Measurements from ENCODE around the gene SEC24D.
A peak's percentile ranks its signal among the peaks of the same experiment; 100 is the strongest.

The SEC24D gene

DNA sequence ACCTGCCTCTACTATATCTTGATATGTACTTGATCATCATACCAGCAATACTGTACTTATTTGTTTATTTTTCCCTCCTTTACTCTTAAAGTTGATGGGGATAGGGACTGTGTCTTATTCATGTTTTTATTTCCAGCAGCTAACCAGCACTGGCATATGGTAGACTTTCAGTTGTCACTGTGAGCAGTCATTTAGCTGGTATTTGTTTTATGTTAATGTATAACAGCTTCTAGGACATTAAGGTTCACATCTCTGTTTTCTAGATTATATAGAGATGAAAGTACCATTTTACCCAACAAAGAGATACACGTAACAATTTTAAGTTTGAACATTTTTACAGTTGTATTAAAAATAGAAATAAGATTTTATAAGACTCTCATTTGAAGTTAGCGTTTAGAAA lies 132.8 kb downstream of the SEC24D start:
- no peak for DNase-seq (ENCODE audit: low read depth)
- TF ChIP-seq, protein P1, sequence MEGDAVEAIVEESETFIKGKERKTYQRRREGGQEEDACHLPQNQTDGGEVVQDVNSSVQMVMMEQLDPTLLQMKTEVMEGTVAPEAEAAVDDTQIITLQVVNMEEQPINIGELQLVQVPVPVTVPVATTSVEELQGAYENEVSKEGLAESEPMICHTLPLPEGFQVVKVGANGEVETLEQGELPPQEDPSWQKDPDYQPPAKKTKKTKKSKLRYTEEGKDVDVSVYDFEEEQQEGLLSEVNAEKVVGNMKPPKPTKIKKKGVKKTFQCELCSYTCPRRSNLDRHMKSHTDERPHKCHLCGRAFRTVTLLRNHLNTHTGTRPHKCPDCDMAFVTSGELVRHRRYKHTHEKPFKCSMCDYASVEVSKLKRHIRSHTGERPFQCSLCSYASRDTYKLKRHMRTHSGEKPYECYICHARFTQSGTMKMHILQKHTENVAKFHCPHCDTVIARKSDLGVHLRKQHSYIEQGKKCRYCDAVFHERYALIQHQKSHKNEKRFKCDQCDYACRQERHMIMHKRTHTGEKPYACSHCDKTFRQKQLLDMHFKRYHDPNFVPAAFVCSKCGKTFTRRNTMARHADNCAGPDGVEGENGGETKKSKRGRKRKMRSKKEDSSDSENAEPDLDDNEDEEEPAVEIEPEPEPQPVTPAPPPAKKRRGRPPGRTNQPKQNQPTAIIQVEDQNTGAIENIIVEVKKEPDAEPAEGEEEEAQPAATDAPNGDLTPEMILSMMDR (IDR thresholded peaks at IDR 0.05; ENCODE audit: control insufficient read depth, insufficient read depth, low read depth, low read length, missing control alignments): no peak
- H3K4me3 ChIP-seq (ENCODE audit: control insufficient read depth, low read depth, low read length): no peak overlapping the region

DNA sequence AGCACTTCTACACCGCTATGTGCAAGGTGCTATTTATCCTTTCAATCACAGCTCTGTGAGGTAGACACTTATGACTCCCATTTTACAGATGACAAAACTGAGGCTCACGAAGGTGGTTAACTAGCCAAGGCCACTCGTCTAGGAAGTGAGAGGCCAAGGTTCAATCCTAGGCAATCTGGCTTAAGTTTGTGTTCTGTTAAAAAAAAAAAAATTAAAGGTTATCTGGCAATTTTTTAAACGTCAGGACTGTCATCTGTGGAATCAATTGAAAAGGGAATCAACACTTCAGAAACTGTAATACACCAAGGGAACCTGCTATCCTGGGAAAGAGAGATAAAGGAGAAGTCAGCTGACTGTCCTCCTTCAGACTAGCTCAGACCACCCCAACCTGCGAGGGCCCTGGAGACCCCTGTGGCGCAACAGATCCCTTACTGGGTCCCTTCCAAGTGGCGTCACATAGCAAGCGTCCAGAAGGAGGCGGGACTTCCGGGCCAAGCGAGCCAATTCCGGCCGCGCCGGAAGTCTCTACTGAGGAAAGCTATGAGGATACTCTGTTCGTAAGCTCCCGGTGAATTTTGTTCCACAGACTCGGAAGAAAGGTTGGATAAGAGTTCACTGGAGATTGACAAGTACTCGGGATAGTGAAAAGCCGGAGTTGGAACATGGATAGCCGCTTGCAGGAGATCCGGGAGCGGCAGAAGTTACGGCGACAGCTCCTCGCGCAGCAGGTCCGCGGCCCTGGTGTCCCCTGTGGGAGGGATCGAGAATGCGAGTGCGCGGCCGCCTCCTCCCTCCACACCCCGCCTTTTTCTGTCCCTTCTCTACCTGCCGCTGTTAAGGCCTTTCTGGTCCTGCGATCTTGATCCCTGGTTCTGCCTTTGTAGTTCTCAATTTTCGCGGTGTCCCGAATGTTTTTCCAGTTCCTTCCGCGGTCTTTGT lies 150.8 kb downstream of the SEC24D start, which contains the start of gene METTL14:
TSS of gene METTL14 (plus strand) at position 520 of the 939 bp plus-strand sequence. CDS start at position 663, 143 bp downstream.
- H3K4me3 ChIP-seq (ENCODE audit: control insufficient read depth, low read depth, low read length): peak within 1 kb of the TSS; percentile 84
- peak; percentile 52 for DNase-seq (ENCODE audit: low read depth)
- TF ChIP-seq, protein P1 (IDR thresholded peaks at IDR 0.05; ENCODE audit: control insufficient read depth, insufficient read depth, low read depth, low read length, missing control alignments): no peak

DNA sequence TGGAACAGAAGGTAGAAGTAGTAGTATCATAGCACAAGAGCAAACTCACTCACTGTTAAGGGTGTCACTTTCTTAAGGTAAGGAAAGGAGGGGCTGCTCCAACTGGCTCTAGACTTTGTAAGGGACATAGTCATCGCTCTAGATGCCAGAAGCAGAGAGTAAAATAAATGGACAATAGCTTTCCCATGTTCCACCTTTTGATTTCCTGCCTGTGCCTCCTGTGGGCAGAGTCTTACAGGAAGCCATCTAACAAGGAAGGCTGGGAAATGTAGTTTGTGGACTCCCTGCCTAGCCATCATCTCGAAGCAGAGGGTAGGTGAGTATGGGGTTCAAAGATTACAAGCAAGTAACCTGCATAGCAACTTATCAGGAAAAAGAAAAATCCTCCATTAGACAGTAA lies 152.4 kb downstream of the SEC24D start:
- DNase-seq (ENCODE audit: low read depth): no peak
- no peak overlapping the region for H3K4me3 ChIP-seq (ENCODE audit: control insufficient read depth, low read depth, low read length)
- TF ChIP-seq, protein P1 (IDR thresholded peaks at IDR 0.05; ENCODE audit: control insufficient read depth, insufficient read depth, low read depth, low read length, missing control alignments): no peak

DNA sequence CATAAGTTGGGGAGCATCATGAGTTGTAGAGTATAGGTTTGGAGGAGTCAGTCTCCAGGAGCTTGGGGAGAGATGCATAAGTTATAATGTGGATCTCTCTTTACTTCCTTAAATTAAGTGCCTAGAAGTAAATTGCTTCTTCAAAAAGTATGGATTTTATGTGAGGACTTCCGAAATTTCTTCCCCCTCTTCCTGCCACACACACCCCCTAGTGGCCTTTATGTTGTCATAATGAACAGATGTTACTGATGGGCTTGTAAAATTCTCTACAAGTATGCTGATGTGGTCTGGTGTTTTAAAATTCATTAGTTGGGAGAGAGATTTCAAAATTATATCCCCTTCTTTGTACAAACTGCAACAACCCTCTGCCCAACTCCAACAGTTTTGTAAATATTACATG lies 153.0 kb downstream of the SEC24D start:
- no peak overlapping the region for H3K4me3 ChIP-seq (ENCODE audit: control insufficient read depth, low read depth, low read length)
- TF ChIP-seq, protein P1 (IDR thresholded peaks at IDR 0.05; ENCODE audit: control insufficient read depth, insufficient read depth, low read depth, low read length, missing control alignments): peak; percentile 61
- peak; percentile 7 for DNase-seq (ENCODE audit: low read depth)

DNA sequence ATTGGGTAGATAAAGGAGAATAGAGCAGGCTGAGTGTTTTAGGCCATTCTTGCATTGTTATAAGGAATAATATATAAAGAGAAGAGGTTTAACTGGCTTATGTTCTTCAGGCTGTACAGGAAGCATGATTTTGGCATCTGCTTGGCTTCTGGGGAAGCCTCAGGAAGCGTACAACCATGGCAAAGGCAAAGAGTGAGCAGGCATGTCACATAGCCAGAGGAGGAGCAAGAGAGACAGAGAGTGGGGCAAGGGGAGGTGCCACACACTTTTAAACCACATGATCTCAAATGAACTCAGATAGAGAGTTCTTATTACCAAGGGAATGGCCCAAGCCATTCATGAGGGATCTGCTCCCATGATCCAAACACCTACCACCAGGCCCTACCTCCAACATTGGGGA lies 155.1 kb downstream of the SEC24D start:
- DNase-seq (ENCODE audit: low read depth): no peak

DNA sequence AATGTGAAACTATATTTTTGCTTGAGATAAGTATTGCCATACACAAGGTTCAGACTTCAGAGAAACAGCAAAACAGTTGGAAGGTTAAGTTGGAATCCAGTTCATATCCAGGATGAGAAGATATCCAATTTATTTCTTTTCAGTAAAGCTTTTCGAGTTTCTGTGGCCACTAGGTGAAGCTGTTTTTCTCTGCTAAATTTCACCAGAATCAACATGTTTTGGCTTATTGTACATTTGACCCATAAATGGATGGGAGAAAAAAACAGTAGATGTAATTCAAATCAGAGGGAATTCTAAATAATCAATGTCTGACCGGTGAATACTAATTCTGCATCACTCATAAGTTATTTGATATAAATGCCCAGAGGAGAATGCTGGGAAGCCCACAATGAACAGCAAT lies 159.8 kb downstream of the SEC24D start:
- TF ChIP-seq, protein P1 (IDR thresholded peaks at IDR 0.05; ENCODE audit: control insufficient read depth, insufficient read depth, low read depth, low read length, missing control alignments): peak; percentile 25
- no peak overlapping the region for H3K4me3 ChIP-seq (ENCODE audit: control insufficient read depth, low read depth, low read length)
- no peak for DNase-seq (ENCODE audit: low read depth)

More for the DNA sequence above, 155.1 kb downstream of the SEC24D start:
- TF ChIP-seq, protein P1 (IDR thresholded peaks at IDR 0.05; ENCODE audit: control insufficient read depth, insufficient read depth, low read depth, low read length, missing control alignments): no peak
- H3K4me3 ChIP-seq (ENCODE audit: control insufficient read depth, low read depth, low read length): no peak overlapping the region
